Measurements from ENCODE around the gene LITAF.

DNA sequence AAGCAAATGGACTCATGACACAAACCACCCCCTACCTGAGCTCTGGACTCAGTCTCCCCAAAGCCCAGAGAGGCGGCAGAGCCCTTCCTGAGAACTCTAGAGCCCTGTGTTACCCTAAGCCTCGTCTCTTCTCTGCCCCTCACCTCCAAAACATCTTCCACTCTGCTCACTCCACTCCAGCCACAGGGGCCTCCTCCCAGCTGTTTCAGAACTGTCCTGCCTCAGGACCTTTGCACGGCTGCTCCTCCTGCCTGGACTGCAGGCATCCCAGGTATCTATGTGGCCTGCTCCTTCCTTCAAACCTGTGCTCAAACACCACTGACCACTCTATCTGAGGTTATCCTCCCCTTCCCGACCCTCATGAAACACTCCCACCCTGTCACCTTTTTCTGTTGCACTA is 12.9 kb upstream of the LITAF start:
- TF ChIP-seq, protein P1, sequence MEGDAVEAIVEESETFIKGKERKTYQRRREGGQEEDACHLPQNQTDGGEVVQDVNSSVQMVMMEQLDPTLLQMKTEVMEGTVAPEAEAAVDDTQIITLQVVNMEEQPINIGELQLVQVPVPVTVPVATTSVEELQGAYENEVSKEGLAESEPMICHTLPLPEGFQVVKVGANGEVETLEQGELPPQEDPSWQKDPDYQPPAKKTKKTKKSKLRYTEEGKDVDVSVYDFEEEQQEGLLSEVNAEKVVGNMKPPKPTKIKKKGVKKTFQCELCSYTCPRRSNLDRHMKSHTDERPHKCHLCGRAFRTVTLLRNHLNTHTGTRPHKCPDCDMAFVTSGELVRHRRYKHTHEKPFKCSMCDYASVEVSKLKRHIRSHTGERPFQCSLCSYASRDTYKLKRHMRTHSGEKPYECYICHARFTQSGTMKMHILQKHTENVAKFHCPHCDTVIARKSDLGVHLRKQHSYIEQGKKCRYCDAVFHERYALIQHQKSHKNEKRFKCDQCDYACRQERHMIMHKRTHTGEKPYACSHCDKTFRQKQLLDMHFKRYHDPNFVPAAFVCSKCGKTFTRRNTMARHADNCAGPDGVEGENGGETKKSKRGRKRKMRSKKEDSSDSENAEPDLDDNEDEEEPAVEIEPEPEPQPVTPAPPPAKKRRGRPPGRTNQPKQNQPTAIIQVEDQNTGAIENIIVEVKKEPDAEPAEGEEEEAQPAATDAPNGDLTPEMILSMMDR (IDR thresholded peaks at IDR 0.05; ENCODE audit: low read depth, low read length, missing input control), result no peak
- TF ChIP-seq, protein P2, sequence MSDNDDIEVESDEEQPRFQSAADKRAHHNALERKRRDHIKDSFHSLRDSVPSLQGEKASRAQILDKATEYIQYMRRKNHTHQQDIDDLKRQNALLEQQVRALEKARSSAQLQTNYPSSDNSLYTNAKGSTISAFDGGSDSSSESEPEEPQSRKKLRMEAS (IDR thresholded peaks at IDR 0.05), result no peak
- TF ChIP-seq RAD21 (IDR thresholded peaks at IDR 0.05) (no peak), JUND (IDR thresholded peaks at IDR 0.05) (no peak), TAF1 (conservative IDR thresholded peaks at IDR 0.05) (no peak), YY1 (IDR thresholded peaks at IDR 0.05) (no peak), GABPA (IDR thresholded peaks at IDR 0.05 in 1 of 2, conservative IDR thresholded peaks at IDR 0.05 in 1 of 2) (no peak), SP1 (IDR thresholded peaks at IDR 0.05) (no peak)
- TF ChIP-seq, protein P3, sequence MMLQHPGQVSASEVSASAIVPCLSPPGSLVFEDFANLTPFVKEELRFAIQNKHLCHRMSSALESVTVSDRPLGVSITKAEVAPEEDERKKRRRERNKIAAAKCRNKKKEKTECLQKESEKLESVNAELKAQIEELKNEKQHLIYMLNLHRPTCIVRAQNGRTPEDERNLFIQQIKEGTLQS (IDR thresholded peaks at IDR 0.05), result no peak
